PC-3 (cell line): Measurements from ENCODE around the gene MRPS11.

ENCODE experiments used
- CTCF ChIP-seq: fragments of 300-600 bp; sonication (generic); conservative IDR thresholded peaks from 2 replicates; pipeline ENCODE4 v1.5.1; 2017; ENCODE audit warnings: antibody characterized with exemption, low read depth, mild to moderate bottlenecking, low read length
- EZH2 ChIP-seq: fragments of 300-600 bp; sonication (generic); IDR thresholded peaks from one replicate; pipeline ENCODE4 v1.6.1; 2017; ENCODE audit warnings: antibody characterized with exemption, mild to moderate bottlenecking, low read length; ENCODE audit not compliant: unreplicated experiment

GRCh38 chr15:88506628-88507027 is 39.1 kb downstream of the MRPS11 start:
- no peak for TF ChIP-seq CTCF
- TF ChIP-seq EZH2 = no peak
